GM19372 (cell line): ENCODE measurements around the gene TTC16.
"Not testable (repeated sequence)": the region's sequence is repeated elsewhere in the genome, so short reads cannot be mapped to it uniquely, and the experiment has no call there.

Experiments
- ATAC-seq: cut with Tn5 transposase; IDR thresholded peaks from one replicate; pipeline ENCODE4 v1.9.1; 2021; ENCODE audit warnings: mild to moderate bottlenecking, low read depth, moderate library complexity; ENCODE audit not compliant: unreplicated experiment

TTC16 gene

DNA sequence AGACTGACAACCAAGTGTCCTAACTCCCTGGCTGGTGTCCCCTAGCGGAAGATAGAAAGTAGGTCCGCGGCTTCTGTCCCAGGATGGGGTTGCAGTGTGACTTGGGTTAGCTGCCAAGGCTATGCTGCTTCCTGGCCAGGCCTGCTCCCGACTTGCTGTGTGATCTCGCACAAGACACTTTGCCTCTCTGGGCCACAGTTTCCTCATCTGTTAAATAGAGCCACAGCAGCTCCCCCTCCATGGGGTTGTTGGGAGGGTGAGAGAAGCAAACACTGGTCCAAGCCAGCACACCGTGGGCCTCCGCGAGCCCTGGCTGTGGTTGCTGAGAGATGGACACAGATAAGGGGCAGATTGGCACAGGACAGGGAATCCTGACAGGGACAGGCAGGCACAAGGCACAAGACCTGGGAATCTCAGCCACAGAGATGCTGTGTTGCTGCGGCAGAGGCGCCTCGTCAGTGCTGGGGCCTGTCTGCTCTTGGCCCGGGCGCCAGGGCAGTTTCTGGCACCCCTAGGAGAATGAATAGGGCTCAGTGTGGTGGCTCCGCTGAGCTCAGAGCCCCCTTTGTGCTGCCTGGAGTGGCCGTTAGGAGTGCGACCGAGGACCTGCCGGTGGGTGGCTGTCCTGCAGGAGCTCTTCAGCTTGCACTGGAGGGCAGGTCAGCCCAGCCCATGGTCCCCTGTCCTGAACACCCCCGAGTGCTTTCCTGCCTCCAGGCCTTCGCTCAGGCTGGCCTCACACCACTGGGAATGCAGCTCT is 64.4 kb downstream of the TTC16 start:
- no peak for ATAC-seq

DNA sequence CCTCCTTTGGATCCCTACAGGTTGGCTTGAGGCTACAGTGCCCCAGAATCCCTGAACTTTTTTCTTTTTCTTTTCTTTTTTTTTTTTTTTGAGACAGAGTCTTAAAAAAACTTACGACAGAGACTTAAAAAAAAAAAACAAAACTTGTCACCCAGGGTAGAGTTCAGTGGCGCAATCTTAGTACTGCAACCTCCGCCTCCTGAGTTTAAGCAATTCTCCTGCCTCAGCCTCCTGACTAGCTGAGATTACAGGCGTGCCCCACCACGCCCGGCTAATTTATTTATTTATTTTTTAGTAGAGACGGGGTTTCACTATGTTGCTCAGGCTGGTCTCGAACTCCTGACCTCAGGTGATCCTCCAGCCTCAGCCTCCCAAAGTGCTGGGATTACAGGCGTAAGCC is 65.0 kb downstream of the TTC16 start:
- not testable (repeated sequence) for ATAC-seq
